Measurements from ENCODE around the gene OAS2. TPM values are rescaled to one million over a fixed set of nuclear protein-coding genes. Genes with fewer than 3 reads are reported as not detected.

OAS2 gene
- total and polyA plus RNA-seq, 2 of the 8 experiments (the other 6 are each of a cell fraction or from before 2014, with no cell fraction given), result 0.06 TPM; not detected in 1

DNA sequence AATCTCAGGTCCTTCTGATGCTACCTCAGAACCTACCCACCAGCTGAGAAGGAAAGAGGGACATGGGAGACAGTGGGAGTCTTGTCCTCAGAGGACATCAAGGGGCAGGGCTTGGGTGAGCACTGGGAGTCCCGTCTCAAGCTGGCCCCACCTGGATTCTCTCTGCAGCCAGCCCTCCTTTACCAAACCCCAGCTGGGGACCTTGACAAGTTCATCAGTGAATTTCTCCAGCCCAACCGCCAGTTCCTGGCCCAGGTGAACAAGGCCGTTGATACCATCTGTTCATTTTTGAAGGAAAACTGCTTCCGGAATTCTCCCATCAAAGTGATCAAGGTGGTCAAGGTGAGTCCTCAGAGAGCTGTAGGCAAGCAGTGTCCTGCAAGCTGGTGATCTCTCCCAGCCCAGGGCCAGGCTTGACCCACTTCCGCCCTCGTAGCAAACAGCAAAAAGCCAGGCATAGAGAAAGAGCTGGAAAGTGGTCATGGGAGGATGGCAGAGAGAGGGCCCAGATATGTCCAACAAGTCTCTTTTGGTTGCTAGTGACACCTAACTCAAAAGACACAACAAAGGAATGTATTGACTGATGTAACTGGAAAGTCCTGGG lies 14.2 kb upstream of the OAS2 start:
- H3K9ac ChIP-seq (replicated peaks in 1 of 4; ENCODE audit: extremely low read depth in 1 of 4, low read depth in 3 of 4, low read length in 3 of 4), result no peak overlapping the region
- no peaks in the 10 kb centered on the region for H3K23me2 ChIP-seq (ENCODE audit: low read depth, low read length)
- H3K4ac ChIP-seq (replicated peaks; ENCODE audit: insufficient read length, low read depth, low read length), result no peak overlapping the region
- H2AFZ ChIP-seq (ENCODE audit: low read length), result no peak overlapping the region
- H2BK12ac ChIP-seq (ENCODE audit: low read depth, low read length), result no peak overlapping the region
- no peak overlapping the region for H2BK5ac ChIP-seq (ENCODE audit: low read depth, low read length)
- H4K5ac ChIP-seq (ENCODE audit: insufficient read length, low read depth, low read length), result no peak overlapping the region
- no peaks in the 10 kb centered on the region for H4K20me1 ChIP-seq (replicated peaks in 1 of 2; ENCODE audit: control insufficient read depth in 1 of 2, insufficient read depth in 2 of 2, low read length in 2 of 2)
- H3K9me3 ChIP-seq (ENCODE audit: insufficient read depth in 2 of 2, low read depth in 1 of 2, low read length in 1 of 2), result peaks cover 10 to 13% of the 10 kb centered on the region in 2 experiments
- no peak overlapping the region for H4K91ac ChIP-seq (replicated peaks; ENCODE audit: insufficient read length, low read length)
- H3K23ac ChIP-seq (ENCODE audit: insufficient read length), result no peak overlapping the region
- FAIRE-seq (no peak), DNase-seq (ENCODE audit: low read depth in 1 of 2, low spot score in 2 of 2) (no peak)
- CTCF ChIA-PET (ENCODE audit: partially characterized antibody), result interaction anchor here (1.1 to 2.4 kb wide), 4 partner anchors 11 to 64 kb away, joined by 3 to 8 read pairs (median 4); partner anchors contain the start of gene OAS2
- POLR2A ChIA-PET (ENCODE audit: partially characterized antibody), result no interaction called here
- no peak overlapping the region for H2BK15ac ChIP-seq (ENCODE audit: low read length)
- no peak overlapping the region for H3K4me3 ChIP-seq (ENCODE audit: extremely low read depth in 1 of 4, insufficient read depth in 2 of 4, low read depth in 3 of 4, low read length in 4 of 4)
- no peaks in the 10 kb centered on the region for H3K79me1 ChIP-seq (ENCODE audit: low read depth, low read length)
- no peak overlapping the region for H3K14ac ChIP-seq (ENCODE audit: insufficient read length)
- H3K4me2 ChIP-seq (ENCODE audit: insufficient read depth in 1 of 2, low read depth in 2 of 2, low read length in 2 of 2), result no peak overlapping the region
- H3K18ac ChIP-seq (ENCODE audit: extremely low read depth, low read length), result no peak overlapping the region
- H3K79me2 ChIP-seq (ENCODE audit: control insufficient read depth in 1 of 2, insufficient read depth in 2 of 2, low read length in 2 of 2), result no peaks in the 10 kb centered on the region
- no peak overlapping the region for H3K27ac ChIP-seq (ENCODE audit: low read depth, low read length)
- H2BK20ac ChIP-seq (ENCODE audit: low read length), result no peak overlapping the region
- H3K36me3 ChIP-seq (ENCODE audit: control insufficient read depth in 2 of 4, insufficient read depth in 4 of 4, low read length in 3 of 4), result no peaks in the 10 kb centered on the region
- no peak overlapping the region for H4K8ac ChIP-seq (ENCODE audit: extremely low read depth, insufficient read depth, low read length)
- no peak overlapping the region for H2AK5ac ChIP-seq (ENCODE audit: low read depth, low read length)
- 76% methylated on average over 6 of the region's 6 CpGs; no CpG with 5 or more reads in 1 of the 2 experiments for WGBS, 2 experiments (ENCODE audit: extremely low coverage in 1 of 2, insufficient coverage in 1 of 2, insufficient read length in 1 of 2, insufficient replicate concordance in 2 of 2, low coverage in 1 of 2, low lambda C conversion rate in 2 of 2, missing lambda C conversion rate in 1 of 2)
- H2BK120ac ChIP-seq (replicated peaks; ENCODE audit: low read depth, low read length), result no peak overlapping the region
- H3K27me3 ChIP-seq (replicated peaks in 1 of 4; ENCODE audit: control insufficient read depth in 3 of 4, extremely low read depth in 1 of 4, insufficient read depth in 3 of 4, low read length in 3 of 4), result peaks cover 0 to 3% (median 0%) of the 10 kb centered on the region in 4 experiments; a peak in 1 of 7 replicates
- no peak overlapping the region for H3K56ac ChIP-seq (replicated peaks; ENCODE audit: insufficient read length, low read depth, low read length)
- no peaks in the 10 kb centered on the region for H3K4me1 ChIP-seq (replicated peaks in 1 of 4; ENCODE audit: control insufficient read depth in 3 of 4, insufficient read depth in 4 of 4, low read length in 3 of 4)
- TF ChIP-seq TBP (IDR thresholded peaks at IDR 0.05; ENCODE audit: low read depth, low read length) (no peak), BRCA1 (IDR thresholded peaks at IDR 0.05; ENCODE audit: low read depth, low read length) (no peak), SIRT6 (IDR thresholded peaks at IDR 0.05; ENCODE audit: low read length) (no peak), CREB1 (IDR thresholded peaks at IDR 0.05) (no peak), POLR2AphosphoS5 (IDR thresholded peaks at IDR 0.05; ENCODE audit: low read depth, low read length) (no peak), CHD2 (IDR thresholded peaks at IDR 0.05; ENCODE audit: low read length) (no peak), RFX5 (IDR thresholded peaks at IDR 0.05; ENCODE audit: borderline replicate concordance, low read depth, low read length) (no peak), EP300 (IDR thresholded peaks at IDR 0.05; ENCODE audit: borderline replicate concordance in 1 of 2, low read depth in 2 of 2, low read length in 2 of 2) (no peak), TAF7 (optimal IDR thresholded peaks at IDR 0.05; ENCODE audit: borderline replicate concordance, low read depth, low read length) (no peak), RNF2 (IDR thresholded peaks at IDR 0.05; ENCODE audit: borderline replicate concordance, low read depth, low read length, missing control alignments, poor library complexity, severe bottlenecking) (no peak), RBBP5 (IDR thresholded peaks at IDR 0.05; ENCODE audit: borderline replicate concordance, low read depth, low read length) (no peak), KDM1A (IDR thresholded peaks at IDR 0.05; ENCODE audit: borderline replicate concordance, low read length) (no peak), CHD1 (IDR thresholded peaks at IDR 0.05; ENCODE audit: low read depth, low read length) (no peak), SUZ12 (IDR thresholded peaks at IDR 0.05; ENCODE audit: low read length) (no peak)
